Measurements from ENCODE around the gene CCDC137. TPM values are rescaled to one million over a fixed set of nuclear protein-coding genes. Genes with fewer than 3 reads are reported as not detected.

Gene CCDC137
- total RNA-seq, 1 donor from 2014 or later: 22.4 TPM

- Mint-ChIP-seq H3K36me3 (peaks cover 2% of the 10 kb centered on the region), H3K4me3 (peak overlapping the region; percentile 34), H3K4me1 (peaks cover 16% of the 10 kb centered on the region), H3K27ac (no peak overlapping the region), H3K27me3 (ENCODE audit: insufficient read depth, low read depth) (no peaks in the 10 kb centered on the region), H3K9me3 (no peaks in the 10 kb centered on the region)
- DNase-seq (ENCODE audit: low spot score): no peak
- H3K4me1 ChIP-seq: peaks cover 8% of the 10 kb centered on the region
- no peaks in the 10 kb centered on the region for H3K27me3 ChIP-seq
- H3F3A ChIP-seq (ENCODE audit: low read depth): peaks cover 7% of the 10 kb centered on the region
- H3K27ac ChIP-seq: no peak overlapping the region
- no peak overlapping the region for H3K4me2 ChIP-seq
- H3K9me3 ChIP-seq (ENCODE audit: low read depth): no peaks in the 10 kb centered on the region
- H2AFZ ChIP-seq (replicated peaks): no peak overlapping the region
- H4K20me1 ChIP-seq (ENCODE audit: low read depth): peaks cover 23% of the 10 kb centered on the region
- H3K9ac ChIP-seq: no peak overlapping the region
- TF ChIP-seq EZH2 (IDR thresholded peaks at IDR 0.05) (no peak), EZH2phosphoT487 (IDR thresholded peaks at IDR 0.05) (no peak)
- TF ChIP-seq, protein P1, sequence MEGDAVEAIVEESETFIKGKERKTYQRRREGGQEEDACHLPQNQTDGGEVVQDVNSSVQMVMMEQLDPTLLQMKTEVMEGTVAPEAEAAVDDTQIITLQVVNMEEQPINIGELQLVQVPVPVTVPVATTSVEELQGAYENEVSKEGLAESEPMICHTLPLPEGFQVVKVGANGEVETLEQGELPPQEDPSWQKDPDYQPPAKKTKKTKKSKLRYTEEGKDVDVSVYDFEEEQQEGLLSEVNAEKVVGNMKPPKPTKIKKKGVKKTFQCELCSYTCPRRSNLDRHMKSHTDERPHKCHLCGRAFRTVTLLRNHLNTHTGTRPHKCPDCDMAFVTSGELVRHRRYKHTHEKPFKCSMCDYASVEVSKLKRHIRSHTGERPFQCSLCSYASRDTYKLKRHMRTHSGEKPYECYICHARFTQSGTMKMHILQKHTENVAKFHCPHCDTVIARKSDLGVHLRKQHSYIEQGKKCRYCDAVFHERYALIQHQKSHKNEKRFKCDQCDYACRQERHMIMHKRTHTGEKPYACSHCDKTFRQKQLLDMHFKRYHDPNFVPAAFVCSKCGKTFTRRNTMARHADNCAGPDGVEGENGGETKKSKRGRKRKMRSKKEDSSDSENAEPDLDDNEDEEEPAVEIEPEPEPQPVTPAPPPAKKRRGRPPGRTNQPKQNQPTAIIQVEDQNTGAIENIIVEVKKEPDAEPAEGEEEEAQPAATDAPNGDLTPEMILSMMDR (IDR thresholded peaks at IDR 0.05): no peak
- H3K4me3 ChIP-seq: no peak overlapping the region
- no peaks in the 10 kb centered on the region for H3K36me3 ChIP-seq
- peaks cover 30% of the 10 kb centered on the region for H3K79me2 ChIP-seq (ENCODE audit: low read depth)
These were observed 27.9 kb upstream of the CCDC137 start for GRCh38 chr17:81638683-81639082.

DNA sequence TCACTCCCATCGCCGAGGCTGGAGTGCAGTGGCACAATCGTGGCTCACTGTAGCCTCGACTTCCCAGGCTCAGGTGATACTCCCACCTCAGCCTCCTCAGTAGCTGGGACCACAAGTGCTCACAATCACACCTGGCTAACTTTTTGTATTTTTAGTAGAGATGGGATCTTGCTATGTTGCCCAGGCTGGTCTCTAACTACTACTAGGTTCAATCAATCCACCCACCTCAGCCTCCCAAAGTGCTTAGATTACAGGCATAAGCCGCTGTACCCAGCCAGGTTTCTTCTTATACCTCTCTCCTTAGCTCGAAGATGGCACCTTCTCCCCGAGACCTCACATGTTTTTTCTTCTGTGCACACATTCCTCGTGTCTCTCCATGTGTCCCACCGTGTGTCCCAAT is 26.5 kb upstream of the CCDC137 start:
- peaks cover 16% of the 10 kb centered on the region for H4K20me1 ChIP-seq (ENCODE audit: low read depth)
- peaks cover 8% of the 10 kb centered on the region for H3K4me1 ChIP-seq
- Mint-ChIP-seq H3K4me1 (peaks cover 16% of the 10 kb centered on the region), H3K27me3 (ENCODE audit: insufficient read depth, low read depth) (no peaks in the 10 kb centered on the region), H3K36me3 (peaks cover 2% of the 10 kb centered on the region), H3K9me3 (no peaks in the 10 kb centered on the region), H3K4me3 (peak overlapping the region; percentile 46), H3K27ac (no peak overlapping the region)
- no peaks in the 10 kb centered on the region for H3K9me3 ChIP-seq (ENCODE audit: low read depth)
- H3K27me3 ChIP-seq: no peaks in the 10 kb centered on the region
- no peak overlapping the region for H2AFZ ChIP-seq (replicated peaks)
- H3K4me3 ChIP-seq: no peak overlapping the region
- no peak for TF ChIP-seq EZH2phosphoT487 (IDR thresholded peaks at IDR 0.05)
- no peaks in the 10 kb centered on the region for H3K36me3 ChIP-seq
- no peak for DNase-seq (ENCODE audit: low spot score)
- no peak overlapping the region for H3K27ac ChIP-seq
- no peak overlapping the region for H3K9ac ChIP-seq
- peaks cover 17% of the 10 kb centered on the region for H3K79me2 ChIP-seq (ENCODE audit: low read depth)
- no peak overlapping the region for H3K4me2 ChIP-seq
- peaks cover 7% of the 10 kb centered on the region for H3F3A ChIP-seq (ENCODE audit: low read depth)

DNA sequence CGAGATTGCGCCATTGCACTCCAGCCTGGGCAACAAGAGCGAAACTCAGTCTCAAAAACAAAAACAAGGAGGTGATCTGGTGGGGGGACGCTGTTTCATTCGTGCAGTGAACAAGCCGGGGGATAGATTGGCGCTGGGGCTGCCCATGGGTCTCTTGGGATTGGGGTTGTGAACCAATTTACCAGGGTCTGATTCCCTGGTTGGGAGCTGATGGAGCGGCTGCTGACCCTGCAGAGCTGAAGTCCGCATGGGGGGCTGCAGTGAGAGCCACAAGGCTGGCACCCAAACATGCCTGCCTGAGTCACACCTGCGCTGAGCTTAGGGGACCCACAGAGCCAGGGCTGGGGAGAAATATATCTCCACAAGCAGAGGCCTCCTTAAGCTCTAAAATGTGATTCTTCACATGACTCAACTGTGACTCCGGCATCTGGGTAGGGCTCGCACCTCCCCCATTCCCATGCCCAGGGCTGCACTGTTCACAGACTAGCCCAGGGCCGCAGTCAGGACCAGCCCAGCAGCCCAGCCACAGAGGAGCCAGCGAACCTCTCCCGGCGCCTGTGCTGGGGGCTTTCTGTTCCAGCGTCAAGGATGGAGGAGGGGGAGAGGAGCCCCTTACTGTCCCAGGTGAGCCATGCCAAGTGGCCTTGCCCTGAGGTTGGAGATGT is 24.6 kb upstream of the CCDC137 start:
- Histone ChIP-seq H3K4me2 (no peak overlapping the region), H3K27ac (no peak overlapping the region), H3K4me1 (no peaks in the 10 kb centered on the region), H2AFZ (replicated peaks) (no peak overlapping the region), H3K9me3 (ENCODE audit: low read depth) (no peaks in the 10 kb centered on the region), H3K79me2 (ENCODE audit: low read depth) (no peaks in the 10 kb centered on the region), H3K9ac (no peak overlapping the region), H3K4me3 (no peak overlapping the region), H4K20me1 (ENCODE audit: low read depth) (no peaks in the 10 kb centered on the region), H3K27me3 (no peaks in the 10 kb centered on the region), H3F3A (ENCODE audit: low read depth) (no peaks in the 10 kb centered on the region), H3K36me3 (no peaks in the 10 kb centered on the region)
- Mint-ChIP-seq H3K9me3 (no peaks in the 10 kb centered on the region), H3K4me1 (peaks cover 7% of the 10 kb centered on the region), H3K4me3 (no peak overlapping the region), H3K27me3 (ENCODE audit: insufficient read depth, low read depth) (peaks cover 2% of the 10 kb centered on the region), H3K36me3 (no peaks in the 10 kb centered on the region), H3K27ac (peak overlapping the region; percentile 78)
- no peak for TF ChIP-seq EZH2 (IDR thresholded peaks at IDR 0.05)
- no peak for TF ChIP-seq EZH2phosphoT487 (IDR thresholded peaks at IDR 0.05)
- TF ChIP-seq, protein P1 (IDR thresholded peaks at IDR 0.05): no peak
- no peak for DNase-seq (ENCODE audit: low spot score)

DNA sequence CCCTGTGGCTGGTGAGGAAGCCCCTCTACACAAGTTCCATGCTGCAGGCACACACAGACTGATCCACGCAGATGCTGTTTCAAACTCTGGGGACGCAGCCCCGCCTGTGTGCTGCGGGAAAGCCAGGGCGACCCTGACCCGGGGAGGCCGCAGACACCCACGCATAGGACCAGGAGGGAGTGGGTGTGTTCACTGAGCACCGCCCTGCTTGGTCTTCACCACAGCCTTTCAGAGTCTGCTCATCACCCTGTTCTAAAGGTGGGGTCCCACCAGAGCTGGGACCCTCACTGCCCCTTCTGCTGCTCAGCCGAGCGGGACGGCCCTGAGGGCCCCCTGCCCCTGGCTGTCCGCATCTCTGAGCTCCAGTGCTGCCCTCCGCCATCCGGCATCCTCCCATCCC is 22.0 kb upstream of the CCDC137 start:
- no peak overlapping the region for H3K4me3 ChIP-seq
- no peaks in the 10 kb centered on the region for H3K4me1 ChIP-seq
- no peaks in the 10 kb centered on the region for H3K79me2 ChIP-seq (ENCODE audit: low read depth)
- H3K4me3 Mint-ChIP-seq: no peak overlapping the region
- H4K20me1 ChIP-seq (ENCODE audit: low read depth): no peaks in the 10 kb centered on the region
- peaks cover 18% of the 10 kb centered on the region for H3K27me3 Mint-ChIP-seq (ENCODE audit: insufficient read depth, low read depth)
- H2AFZ ChIP-seq (replicated peaks): no peak overlapping the region
- H3K27ac ChIP-seq: no peak overlapping the region
- peaks cover 2% of the 10 kb centered on the region for H3K4me1 Mint-ChIP-seq
- H3K9ac ChIP-seq: no peak overlapping the region
- H3K4me2 ChIP-seq: no peak overlapping the region
- no peaks in the 10 kb centered on the region for H3F3A ChIP-seq (ENCODE audit: low read depth)
- H3K27ac Mint-ChIP-seq: no peak overlapping the region
- H3K9me3 ChIP-seq (ENCODE audit: low read depth): no peaks in the 10 kb centered on the region
- DNase-seq (ENCODE audit: low spot score): no peak
- H3K36me3 ChIP-seq: no peaks in the 10 kb centered on the region
- TF ChIP-seq EZH2 (IDR thresholded peaks at IDR 0.05): no peak
- TF ChIP-seq EZH2phosphoT487 (IDR thresholded peaks at IDR 0.05): no peak
- TF ChIP-seq, protein P1 (IDR thresholded peaks at IDR 0.05): no peak
- H3K27me3 ChIP-seq: peaks cover 19% of the 10 kb centered on the region
- peaks cover 3% of the 10 kb centered on the region for H3K9me3 Mint-ChIP-seq
- H3K36me3 Mint-ChIP-seq: no peaks in the 10 kb centered on the region

Measured in neural progenitor cell (in vitro differentiated cells).